Measurements from ENCODE around the gene ANO1. TPM values are rescaled to one million over a fixed set of nuclear protein-coding genes. Genes with fewer than 3 reads are reported as not detected.

Gene ANO1
- total RNA-seq, 1 donor from 2014 or later, result 9.1 TPM

DNA sequence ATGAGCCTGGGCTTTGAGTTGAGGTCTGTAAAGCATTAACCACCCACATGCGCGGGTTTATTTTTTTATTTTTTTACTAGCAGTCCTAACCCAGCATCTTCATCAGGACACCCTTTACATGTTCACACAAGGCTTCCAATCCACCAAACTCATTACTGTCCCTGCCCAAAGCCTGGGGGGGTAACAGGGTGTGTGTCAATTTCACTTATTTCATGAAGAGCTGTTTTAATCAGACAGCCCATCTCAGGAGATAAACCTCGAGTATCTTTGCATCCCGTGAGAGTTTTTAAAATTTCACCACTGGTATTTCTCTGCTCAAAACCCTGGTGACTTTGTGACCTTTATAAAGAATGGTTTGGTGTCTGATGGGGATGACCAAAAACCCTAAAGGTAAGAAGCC, 45.6 kb downstream of the ANO1 start:
- Mint-ChIP-seq H3K36me3 (ENCODE audit: insufficient read depth) (no peaks in the 10 kb centered on the region), H3K4me3 (ENCODE audit: low read depth) (no peak overlapping the region), H3K27me3 (peaks cover 38% of the 10 kb centered on the region), H3K9me3 (ENCODE audit: low read depth) (peaks cover 3% of the 10 kb centered on the region), H3K27ac (no peak overlapping the region), H3K4me1 (ENCODE audit: low read depth) (peaks cover 8% of the 10 kb centered on the region)
- TF ChIP-seq, protein P1, sequence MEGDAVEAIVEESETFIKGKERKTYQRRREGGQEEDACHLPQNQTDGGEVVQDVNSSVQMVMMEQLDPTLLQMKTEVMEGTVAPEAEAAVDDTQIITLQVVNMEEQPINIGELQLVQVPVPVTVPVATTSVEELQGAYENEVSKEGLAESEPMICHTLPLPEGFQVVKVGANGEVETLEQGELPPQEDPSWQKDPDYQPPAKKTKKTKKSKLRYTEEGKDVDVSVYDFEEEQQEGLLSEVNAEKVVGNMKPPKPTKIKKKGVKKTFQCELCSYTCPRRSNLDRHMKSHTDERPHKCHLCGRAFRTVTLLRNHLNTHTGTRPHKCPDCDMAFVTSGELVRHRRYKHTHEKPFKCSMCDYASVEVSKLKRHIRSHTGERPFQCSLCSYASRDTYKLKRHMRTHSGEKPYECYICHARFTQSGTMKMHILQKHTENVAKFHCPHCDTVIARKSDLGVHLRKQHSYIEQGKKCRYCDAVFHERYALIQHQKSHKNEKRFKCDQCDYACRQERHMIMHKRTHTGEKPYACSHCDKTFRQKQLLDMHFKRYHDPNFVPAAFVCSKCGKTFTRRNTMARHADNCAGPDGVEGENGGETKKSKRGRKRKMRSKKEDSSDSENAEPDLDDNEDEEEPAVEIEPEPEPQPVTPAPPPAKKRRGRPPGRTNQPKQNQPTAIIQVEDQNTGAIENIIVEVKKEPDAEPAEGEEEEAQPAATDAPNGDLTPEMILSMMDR (IDR thresholded peaks at IDR 0.05; ENCODE audit: unreplicated experiment), result no peak
- DNase-seq (ENCODE audit: low spot score, unreplicated experiment), result no peak

DNA sequence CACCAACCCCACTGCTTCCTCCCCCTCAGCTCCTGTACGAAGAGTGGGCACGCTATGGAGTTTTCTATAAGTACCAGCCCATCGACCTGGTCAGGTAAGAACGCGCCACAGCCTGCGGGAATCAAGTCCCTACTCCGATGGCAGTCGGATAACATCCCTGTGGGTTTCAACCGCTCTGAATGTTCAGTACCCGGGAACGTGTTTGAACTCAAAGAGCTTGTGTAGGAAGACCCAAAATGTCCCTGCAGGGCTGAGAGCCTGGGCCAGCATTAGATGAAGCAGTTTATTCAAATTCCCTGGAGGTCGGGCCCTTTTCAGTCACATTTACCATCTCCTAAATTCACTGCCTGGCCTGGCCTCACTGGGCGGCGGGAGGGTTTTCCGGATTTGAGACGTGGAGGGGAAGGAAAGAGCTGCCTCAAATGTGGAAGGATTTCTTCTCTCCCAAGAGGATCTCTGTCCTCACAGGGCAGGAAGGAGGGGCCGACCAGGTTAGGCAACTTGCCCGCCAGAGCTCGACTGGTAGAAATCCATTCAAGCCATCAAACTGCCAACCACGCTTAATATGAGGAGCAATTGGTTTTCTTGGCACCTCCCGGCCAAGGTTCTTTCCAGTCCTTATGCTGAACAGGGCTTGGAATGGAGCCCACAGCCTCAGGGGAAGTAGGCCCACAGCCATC, 46.3 kb downstream of the ANO1 start:
- DNase-seq (ENCODE audit: low spot score, unreplicated experiment), result no peak
- Mint-ChIP-seq H3K9me3 (ENCODE audit: low read depth) (peaks cover under 1% of the 10 kb centered on the region), H3K36me3 (ENCODE audit: insufficient read depth) (no peaks in the 10 kb centered on the region), H3K27me3 (peaks cover 39% of the 10 kb centered on the region), H3K4me1 (ENCODE audit: low read depth) (peaks cover 8% of the 10 kb centered on the region), H3K4me3 (ENCODE audit: low read depth) (no peak overlapping the region), H3K27ac (no peak overlapping the region)
- TF ChIP-seq, protein P1 (IDR thresholded peaks at IDR 0.05; ENCODE audit: unreplicated experiment), result no peak

DNA sequence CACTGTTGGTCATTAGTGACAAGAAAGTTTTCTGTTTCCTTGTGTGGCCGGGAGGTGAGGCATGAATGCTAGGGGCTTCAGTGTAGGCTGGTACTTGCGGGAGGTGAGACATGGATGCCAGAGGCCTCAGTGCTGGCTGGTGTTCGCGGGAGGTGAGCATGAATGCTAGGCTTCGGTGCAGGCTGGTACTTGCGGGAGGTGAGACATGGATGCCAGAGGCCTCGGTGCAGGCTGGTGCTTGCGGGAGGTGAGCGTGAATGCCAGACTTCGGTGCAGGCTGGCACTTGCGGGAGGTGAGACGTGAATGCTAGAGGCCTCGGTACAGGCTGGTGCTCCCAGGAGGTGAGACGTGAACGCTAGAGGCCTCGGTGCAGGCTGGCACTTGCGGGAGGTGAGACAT, 48.4 kb downstream of the ANO1 start:
- Mint-ChIP-seq H3K36me3 (ENCODE audit: insufficient read depth) (no peaks in the 10 kb centered on the region), H3K4me3 (ENCODE audit: low read depth) (no peak overlapping the region), H3K4me1 (ENCODE audit: low read depth) (peaks cover 8% of the 10 kb centered on the region), H3K27ac (no peak overlapping the region), H3K9me3 (ENCODE audit: low read depth) (no peaks in the 10 kb centered on the region), H3K27me3 (peaks cover 34% of the 10 kb centered on the region)
- TF ChIP-seq, protein P1 (IDR thresholded peaks at IDR 0.05; ENCODE audit: unreplicated experiment), result no peak
- no peak for DNase-seq (ENCODE audit: low spot score, unreplicated experiment)

DNA sequence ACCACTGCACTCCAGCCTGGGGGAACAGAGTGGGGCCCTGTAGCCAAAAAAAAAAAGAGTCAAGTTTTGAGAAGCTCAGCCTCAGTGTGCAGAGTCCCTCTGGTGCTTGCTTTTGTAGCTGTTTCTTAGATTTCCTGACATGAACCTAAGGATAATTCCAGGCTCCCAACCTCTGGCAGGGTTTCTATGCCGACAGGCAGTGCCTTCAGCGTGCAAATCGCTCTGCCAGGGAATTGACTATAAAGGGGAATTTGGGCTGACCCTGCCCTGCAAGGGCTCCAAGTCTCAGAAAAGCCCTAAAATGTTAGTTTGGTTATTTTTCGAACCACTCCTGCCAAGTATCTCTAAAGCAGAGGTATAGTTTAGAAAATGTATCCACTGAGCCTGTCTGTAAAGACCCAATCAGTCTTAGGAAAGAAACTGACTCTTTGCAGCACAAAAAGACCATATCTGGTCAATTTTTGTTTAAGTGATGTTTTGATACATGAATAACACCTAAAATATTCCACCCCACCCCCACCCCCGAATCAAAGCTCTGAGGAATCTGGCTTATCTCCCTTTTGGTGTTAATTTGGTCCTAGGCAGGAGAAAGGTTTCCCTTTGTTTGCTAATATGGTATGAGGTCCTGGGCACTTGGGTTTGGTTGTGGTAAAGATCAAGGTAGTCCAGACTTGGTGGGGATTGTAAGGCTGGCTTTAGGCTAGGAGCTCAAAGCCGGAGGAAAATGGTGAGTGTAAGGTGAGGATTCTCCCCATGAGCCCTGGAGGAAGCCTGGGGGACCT, 49.7 kb downstream of the ANO1 start:
- peaks cover 31% of the 10 kb centered on the region for H3K27me3 Mint-ChIP-seq
- DNase-seq (ENCODE audit: low spot score, unreplicated experiment), result no peak
- H3K9me3 Mint-ChIP-seq (ENCODE audit: low read depth), result no peaks in the 10 kb centered on the region
- peaks cover 5% of the 10 kb centered on the region for H3K4me1 Mint-ChIP-seq (ENCODE audit: low read depth)
- TF ChIP-seq, protein P1 (IDR thresholded peaks at IDR 0.05; ENCODE audit: unreplicated experiment), result no peak
- H3K27ac Mint-ChIP-seq, result no peak overlapping the region
- H3K36me3 Mint-ChIP-seq (ENCODE audit: insufficient read depth), result no peaks in the 10 kb centered on the region
- no peak overlapping the region for H3K4me3 Mint-ChIP-seq (ENCODE audit: low read depth)

DNA sequence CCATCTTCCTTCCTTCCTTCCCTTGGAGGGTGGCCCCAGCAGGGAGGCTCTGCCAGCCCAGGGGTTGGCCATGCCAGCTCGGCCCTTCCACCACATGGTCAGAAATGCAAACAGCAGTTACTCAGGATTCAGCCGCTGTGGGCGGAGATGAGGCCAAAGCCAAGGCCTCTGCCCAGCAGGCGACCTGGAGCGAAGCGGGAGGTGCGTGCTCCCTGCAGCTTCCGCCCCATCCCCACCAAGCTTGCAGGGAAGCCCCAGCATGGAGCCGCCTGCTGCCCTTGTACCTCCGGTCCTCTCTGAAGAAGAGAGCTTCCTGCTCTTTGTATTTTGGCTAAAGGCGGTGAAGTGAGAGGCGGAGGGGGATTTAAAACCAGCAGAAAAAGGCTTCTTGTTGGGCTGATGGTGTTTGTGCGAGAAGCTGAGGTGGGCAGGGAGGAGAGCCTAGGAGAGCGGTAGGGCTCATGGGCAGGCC, 50.4 kb downstream of the ANO1 start:
- Mint-ChIP-seq H3K36me3 (ENCODE audit: insufficient read depth) (no peaks in the 10 kb centered on the region), H3K4me1 (ENCODE audit: low read depth) (peaks cover 5% of the 10 kb centered on the region), H3K4me3 (ENCODE audit: low read depth) (no peak overlapping the region), H3K9me3 (ENCODE audit: low read depth) (no peaks in the 10 kb centered on the region), H3K27ac (no peak overlapping the region), H3K27me3 (peaks cover 31% of the 10 kb centered on the region)
- TF ChIP-seq, protein P1 (IDR thresholded peaks at IDR 0.05; ENCODE audit: unreplicated experiment), result no peak
- DNase-seq (ENCODE audit: low spot score, unreplicated experiment), result no peak

Measured in progenitor cell of endocrine pancreas (in vitro differentiated cells).